Kidney (tissue), 14 donors: ENCODE results near the gene PODXL2. TPM values are rescaled to one million over a fixed set of nuclear protein-coding genes. Genes with fewer than 3 reads are reported as not detected.
A peak's percentile ranks its signal among the peaks of the same experiment; 100 is the strongest.

Experiments used
- DNase-seq, 5 donors: peaks; one replicate each; pipeline ENCODE4 v3.0.0-alpha.2; 2013 to 2020
- FAIRE-seq: peaks from 2 replicates; lab custom pipeline; 2012; peaks lifted over from hg19 to GRCh38; lab: Jason Lieb, UNC
- H3K27ac ChIP-seq, 2 donors: one replicate each; pipeline ENCODE4 v1.7.0; 2013; ENCODE audit warnings: low read depth in 2 of 2, low read length in 2 of 2, inconsistent platforms in 1 of 2
- H3K27me3 ChIP-seq: one replicate; pipeline ENCODE4 v1.7.1; 2013; ENCODE audit warnings: low read length, inconsistent platforms; ENCODE audit not compliant: control insufficient read depth, insufficient read depth
- H3K36me3 ChIP-seq, 3 donors: one replicate each; pipeline versions ENCODE4 v1.7.0 to v1.7.1; 2013; ENCODE audit warnings: low read length in 3 of 3, control low read depth in 1 of 3, inconsistent platforms in 1 of 3; ENCODE audit not compliant: insufficient read depth in 3 of 3, control insufficient read depth in 2 of 3
- H3K4me1 ChIP-seq, 3 donors: one replicate each; pipeline versions ENCODE4 v1.7.0 to v1.7.1; 2013; ENCODE audit warnings: low read length in 3 of 3, inconsistent platforms in 1 of 3, low read depth in 1 of 3; ENCODE audit not compliant: control insufficient read depth in 2 of 3, insufficient read depth in 2 of 3
- H3K4me3 ChIP-seq, 3 donors: one replicate each; pipeline versions ENCODE4 v1.7.0 to v1.8.1; 2013; ENCODE audit warnings: low read length in 3 of 3, control low read depth in 1 of 3, inconsistent platforms in 1 of 3
- H3K9ac ChIP-seq, 3 donors: one replicate each; pipeline versions ENCODE4 v1.7.0 to v1.7.1; 2013; ENCODE audit warnings: low read length in 3 of 3, control low read depth in 1 of 3, inconsistent platforms in 1 of 3
- H3K9me3 ChIP-seq, 3 donors: one replicate each; pipeline versions ENCODE4 v1.7.0 to v1.7.1; 2013; ENCODE audit warnings: low read length in 3 of 3, control low read depth in 1 of 3, inconsistent platforms in 1 of 3; ENCODE audit not compliant: control insufficient read depth in 2 of 3, insufficient read depth in 1 of 3
- intact Hi-C: fragments of 100-400 bp; cut with DNase I; formaldehyde crosslinking; loops from one replicate; pipeline ENCODE4 v1.11.1; 2022
- polyA plus RNA-seq: library from polyadenylated mRNA; stranded (reverse); fragments of 350-450 nt; fragmentation: Illumina TruSeq; extraction: RNeasy Lipid Tissue Mini Kit (QIAGEN cat#74804); gene quantifications from one replicate; pipeline ENCODE4 v1.2.3, GENCODE V29; 2014; ENCODE audit warnings: low read depth, low replicate concordance; ENCODE audit not compliant: insufficient read depth
- total RNA-seq: library from RNA; stranded (reverse); fragmentation: NEBNext Ultra II Directional; extraction: Animal tissue kit (Norgen Biotek cat#: 25700); gene quantifications from one replicate; pipeline ENCODE4 v1.2.1, GENCODE V29; 2021
- TF ChIP-seq, protein P1 (sequence below): IDR thresholded peaks from 3 replicates; pipeline ENCODE4 v1.5.1; 2012; ENCODE audit warnings: mild to moderate bottlenecking, moderate library complexity, borderline replicate concordance; ENCODE audit not compliant: insufficient read depth; ENCODE audit errors: extremely low read depth
- donor health status: control.
- donor health status: control.
- donor health status: control.
- donor health status: control.
- donor health status: control.
- donor health status: DM: yes; HTN: yes; CAD: no.
- donor health status: Normal renal cell carcinoma (clear cell type).

PODXL2 gene
- total and polyA plus RNA-seq, 2 donors from 2014 or later, result 7.4 to 10.5 TPM

DNA sequence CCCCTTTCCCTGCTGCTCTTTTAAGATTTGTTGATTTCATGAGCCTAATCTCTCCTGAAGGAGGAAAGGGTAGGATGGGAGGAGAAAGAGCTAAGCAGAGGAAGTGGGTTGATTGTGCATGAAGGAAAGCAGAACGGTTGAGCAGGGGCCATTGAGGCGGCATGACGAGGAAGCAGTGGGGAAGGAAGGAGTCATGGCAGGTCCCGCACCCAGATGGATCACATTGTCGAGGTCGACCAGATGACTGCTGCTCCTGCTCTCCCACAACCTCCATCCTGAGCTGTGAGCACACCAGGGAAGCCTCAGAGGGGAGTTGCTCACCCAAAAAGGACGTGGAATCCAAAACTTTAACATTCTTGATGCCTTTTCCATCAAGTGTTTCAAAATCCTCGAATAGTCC is 86.5 kb downstream of the PODXL2 start:
- Histone ChIP-seq H3K9ac (no peak overlapping the region), H3K9me3 (no peaks in the 10 kb centered on the region), H3K27ac (no peak overlapping the region), H3K36me3 (no peaks in the 10 kb centered on the region), H3K4me3 (no peak overlapping the region), H3K27me3 (no peaks in the 10 kb centered on the region), H3K4me1 (no peaks in the 10 kb centered on the region)
- intact Hi-C loops, result no loop called here
- TF ChIP-seq, protein P1, sequence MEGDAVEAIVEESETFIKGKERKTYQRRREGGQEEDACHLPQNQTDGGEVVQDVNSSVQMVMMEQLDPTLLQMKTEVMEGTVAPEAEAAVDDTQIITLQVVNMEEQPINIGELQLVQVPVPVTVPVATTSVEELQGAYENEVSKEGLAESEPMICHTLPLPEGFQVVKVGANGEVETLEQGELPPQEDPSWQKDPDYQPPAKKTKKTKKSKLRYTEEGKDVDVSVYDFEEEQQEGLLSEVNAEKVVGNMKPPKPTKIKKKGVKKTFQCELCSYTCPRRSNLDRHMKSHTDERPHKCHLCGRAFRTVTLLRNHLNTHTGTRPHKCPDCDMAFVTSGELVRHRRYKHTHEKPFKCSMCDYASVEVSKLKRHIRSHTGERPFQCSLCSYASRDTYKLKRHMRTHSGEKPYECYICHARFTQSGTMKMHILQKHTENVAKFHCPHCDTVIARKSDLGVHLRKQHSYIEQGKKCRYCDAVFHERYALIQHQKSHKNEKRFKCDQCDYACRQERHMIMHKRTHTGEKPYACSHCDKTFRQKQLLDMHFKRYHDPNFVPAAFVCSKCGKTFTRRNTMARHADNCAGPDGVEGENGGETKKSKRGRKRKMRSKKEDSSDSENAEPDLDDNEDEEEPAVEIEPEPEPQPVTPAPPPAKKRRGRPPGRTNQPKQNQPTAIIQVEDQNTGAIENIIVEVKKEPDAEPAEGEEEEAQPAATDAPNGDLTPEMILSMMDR, result no peak
- DNase-seq, result no peak
- FAIRE-seq, result no peak

DNA sequence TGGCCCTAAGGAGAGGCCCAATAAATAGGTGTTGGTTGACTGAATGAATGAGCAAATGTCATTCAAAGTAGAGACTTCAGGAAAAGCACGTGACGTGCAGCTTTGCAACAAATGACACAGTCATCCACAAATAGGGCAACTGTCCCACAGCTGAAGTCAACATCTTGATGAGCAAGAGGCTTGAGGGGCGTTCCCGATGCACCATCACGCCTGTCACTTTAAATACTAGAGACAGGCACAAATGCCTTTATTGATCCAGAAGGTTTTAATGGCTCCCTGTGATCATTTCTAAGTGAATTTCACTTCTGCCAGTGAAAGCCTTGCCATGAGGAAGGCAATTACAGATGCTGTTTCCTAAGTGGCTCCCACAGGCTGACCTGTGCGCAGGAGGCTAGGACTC is 87.4 kb downstream of the PODXL2 start:
- FAIRE-seq, result no peak

DNA sequence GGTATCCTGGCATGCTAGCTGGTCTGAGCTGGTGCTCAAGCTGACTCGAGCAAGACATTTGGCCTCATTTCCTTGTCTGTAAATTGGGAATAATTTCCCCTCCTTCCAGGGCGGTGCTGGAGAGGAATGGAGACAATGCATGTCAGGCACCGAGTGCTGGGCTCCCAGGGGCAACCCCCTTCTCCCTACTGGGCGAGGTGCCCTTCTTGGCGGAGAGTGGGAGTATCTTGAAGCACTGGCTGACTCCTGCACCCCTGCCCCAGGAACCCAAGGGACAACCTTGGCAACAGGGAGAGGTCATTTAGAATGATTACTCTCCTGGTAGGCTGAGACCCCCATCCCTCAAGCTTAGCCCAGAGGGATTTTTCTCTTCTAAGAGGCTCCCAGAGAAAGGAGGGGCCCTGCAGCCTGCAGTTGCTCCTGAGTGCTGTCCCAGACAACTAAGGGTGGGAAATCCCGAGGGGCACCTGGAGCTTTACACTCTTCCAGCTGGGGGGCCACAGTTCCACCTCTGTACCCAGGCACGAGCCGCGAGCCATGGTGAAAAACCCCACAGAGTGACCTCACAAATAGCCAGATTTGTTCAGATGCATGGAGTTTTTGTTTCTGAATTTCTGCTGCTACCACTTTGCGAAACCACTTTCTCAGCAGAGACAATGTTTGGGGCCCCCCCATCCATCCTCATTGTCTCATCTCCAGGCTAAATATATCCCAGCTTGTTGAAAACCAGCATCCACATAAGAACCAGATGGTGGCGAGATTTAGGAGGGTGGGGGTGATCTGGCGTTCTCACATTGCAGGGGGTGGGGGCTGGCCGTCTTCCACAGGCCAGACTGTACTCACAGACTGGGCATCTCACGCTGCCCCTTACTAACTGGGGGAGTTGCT is 88.6 kb downstream of the PODXL2 start:
- no peak overlapping the region for H3K27ac ChIP-seq
- H3K36me3 ChIP-seq, result no peaks in the 10 kb centered on the region
- FAIRE-seq, result no peak
- H3K4me3 ChIP-seq, result no peak overlapping the region
- intact Hi-C loops, result no loop called here
- no peaks in the 10 kb centered on the region for H3K9me3 ChIP-seq
- TF ChIP-seq, protein P1, result no peak
- H3K4me1 ChIP-seq, result peaks cover 0 to 4% (median 0%) of the 10 kb centered on the region in 3 donors
- DNase-seq, result peak in 1 of 5 donors; percentile 44
- H3K9ac ChIP-seq, result no peak overlapping the region
- no peaks in the 10 kb centered on the region for H3K27me3 ChIP-seq

More for the DNA sequence above, 87.4 kb downstream of the PODXL2 start:
- no peak overlapping the region for H3K4me3 ChIP-seq
- no peak overlapping the region for H3K27ac ChIP-seq
- no peak overlapping the region for H3K9ac ChIP-seq
- peak in 1 of 5 donors; percentile 24 for DNase-seq
- H3K27me3 ChIP-seq, result no peaks in the 10 kb centered on the region
- no peaks in the 10 kb centered on the region for H3K36me3 ChIP-seq
- no peaks in the 10 kb centered on the region for H3K9me3 ChIP-seq
- TF ChIP-seq, protein P1, result no peak
- no peaks in the 10 kb centered on the region for H3K4me1 ChIP-seq
- intact Hi-C loops, result no loop called here
